ENCODE measurements around the gene DYRK1B.
A peak's percentile ranks its signal among the peaks of the same experiment; 100 is the strongest.
"Not testable (repeated sequence)": the region's sequence is repeated elsewhere in the genome, so short reads cannot be mapped to it uniquely, and the experiment has no call there.

DYRK1B gene

GRCh38 chr19:39833464-39834286 is at the start of gene DYRK1B:
TSS of gene DYRK1B (minus strand) at chr19:39834162. CDS start at chr19:39831867, 2,295 bp downstream.
- peak; percentile 97 for DNase-seq

GRCh38 chr19:39882645-39883044 is 48.7 kb upstream of the DYRK1B start:
- DNase-seq = not testable (repeated sequence)

GRCh38 chr19:39881495-39882110 is 47.6 kb upstream of the DYRK1B start:
- not testable (repeated sequence) for DNase-seq

- DNase-seq = not testable (repeated sequence)
Measured at GRCh38 chr19:39880241-39880640, 46.3 kb upstream of the DYRK1B start.

- not testable (repeated sequence) for DNase-seq
Measured at GRCh38 chr19:39879796-39880195, 45.8 kb upstream of the DYRK1B start.

- DNase-seq = not testable (repeated sequence)
Measured at GRCh38 chr19:39878866-39879265, 44.9 kb upstream of the DYRK1B start.

GRCh38 chr19:39878398-39878797 is 44.4 kb upstream of the DYRK1B start:
- no peak for DNase-seq

GRCh38 chr19:39877982-39878381 is 44.0 kb upstream of the DYRK1B start:
- not testable (repeated sequence) for DNase-seq

GRCh38 chr19:39877488-39877887 is 43.5 kb upstream of the DYRK1B start:
- DNase-seq = not testable (repeated sequence)

GRCh38 chr19:39876486-39876885 is 42.5 kb upstream of the DYRK1B start:
- not testable (repeated sequence) for DNase-seq

GRCh38 chr19:39875401-39875864 is 41.5 kb upstream of the DYRK1B start:
- not testable (repeated sequence) for DNase-seq

- no peak for DNase-seq
Measured at GRCh38 chr19:39874404-39874803, 40.4 kb upstream of the DYRK1B start.

GRCh38 chr19:39873385-39873784 is 39.4 kb upstream of the DYRK1B start:
- DNase-seq = no peak

GRCh38 chr19:39871886-39872866 is 38.2 kb upstream of the DYRK1B start:
- DNase-seq = no peak

- no peak for DNase-seq
Measured at GRCh38 chr19:39871362-39871761, 37.4 kb upstream of the DYRK1B start.

- DNase-seq = no peak
Measured at GRCh38 chr19:39870171-39870971, 36.4 kb upstream of the DYRK1B start.

- DNase-seq = no peak
Measured at GRCh38 chr19:39867952-39868351, 34.0 kb upstream of the DYRK1B start.

- DNase-seq = no peak
Measured at GRCh38 chr19:39867133-39867532, 33.2 kb upstream of the DYRK1B start.

GRCh38 chr19:39865953-39866352 is 32.0 kb upstream of the DYRK1B start:
- no peak for DNase-seq

GRCh38 chr19:39865186-39865585 is 31.2 kb upstream of the DYRK1B start:
- DNase-seq = no peak

- no peak for DNase-seq
Measured at GRCh38 chr19:39864118-39864517, 30.2 kb upstream of the DYRK1B start.

- DNase-seq = no peak
Measured at GRCh38 chr19:39858541-39858940, 24.6 kb upstream of the DYRK1B start.
